ENCODE data around the gene KLF8. TPM values are rescaled to one million over a fixed set of nuclear protein-coding genes. Genes with fewer than 3 reads are reported as not detected.
A peak's percentile ranks its signal among the peaks of the same experiment; 100 is the strongest.

KLF8 gene
- total RNA-seq, 1 experiment from 2014 or later: 7.3 TPM

GRCh38 chrX:56248492-56248891, 16.3 kb downstream of the KLF8 start:
- no peak overlapping the region for H2BK120ac ChIP-seq (ENCODE audit: low read depth, low read length, poor library complexity, severe bottlenecking)
- H3K23me2 ChIP-seq (ENCODE audit: insufficient read length, low read depth, low read length, poor library complexity, severe bottlenecking): no peaks in the 10 kb centered on the region

More at GRCh38 chrX:56248492-56248891, 16.3 kb downstream of the KLF8 start:
- H2AFZ ChIP-seq (ENCODE audit: low read length): no peak overlapping the region
- H2BK12ac ChIP-seq (ENCODE audit: insufficient read length, low read depth, low read length): no peak overlapping the region
- no peak overlapping the region for H3K9ac ChIP-seq (ENCODE audit: extremely low read depth, insufficient read length, low read length)
- H4K5ac ChIP-seq (ENCODE audit: insufficient read length, low read depth, low read length): no peak overlapping the region
- no peak overlapping the region for H3K27ac ChIP-seq (ENCODE audit: insufficient read length, low read depth, low read length)
- Mint-ChIP-seq H3K27ac (no peak overlapping the region), H3K4me3 (no peak overlapping the region), H3K36me3 (ENCODE audit: insufficient read depth in 1 of 3, low read depth in 3 of 3) (peaks cover 5 to 13% (median 11%) of the 10 kb centered on the region in 3 experiments; a peak in 6 of 7 replicates), H3K9me3 (peaks cover 51 to 68% of the 10 kb centered on the region in 2 experiments), H3K27me3 (ENCODE audit: low read depth) (no peaks in the 10 kb centered on the region), H3K4me1 (peaks cover 0 to 2% of the 10 kb centered on the region in 2 experiments; a peak in 1 of 4 replicates)
- no peaks in the 10 kb centered on the region for H3K79me2 ChIP-seq (ENCODE audit: insufficient read depth, low read length)
- no peak overlapping the region for H2AK5ac ChIP-seq (ENCODE audit: insufficient read length, low read length)
- no peak overlapping the region for H4K91ac ChIP-seq (ENCODE audit: insufficient read length, low read depth, low read length)
- H3K14ac ChIP-seq (ENCODE audit: insufficient read depth, low read length): no peak overlapping the region
- no peaks in the 10 kb centered on the region for H3K4me1 ChIP-seq (ENCODE audit: insufficient read depth, low read length)
- H3T11ph ChIP-seq (ENCODE audit: low read length): no peak overlapping the region
- H3K4me2 ChIP-seq (ENCODE audit: insufficient read depth, insufficient read length, low read length): no peak overlapping the region
- no peaks in the 10 kb centered on the region for H3K27me3 ChIP-seq (ENCODE audit: insufficient read depth, low read length)
- no peak overlapping the region for H2BK20ac ChIP-seq (ENCODE audit: low read depth, low read length, poor library complexity, severe bottlenecking)
- H3K18ac ChIP-seq (ENCODE audit: insufficient read length, low read depth, low read length): no peak overlapping the region
- no peak overlapping the region for H2BK5ac ChIP-seq (ENCODE audit: insufficient read length, low read length)
- no peak overlapping the region for H3K23ac ChIP-seq (ENCODE audit: insufficient read length, low read depth, low read length)
- peaks cover 5% of the 10 kb centered on the region for H3K9me3 ChIP-seq (ENCODE audit: control insufficient read depth, low read depth, low read length)
- no peak overlapping the region for H3K4ac ChIP-seq (ENCODE audit: low read depth, low read length)
- no peak overlapping the region for H4K8ac ChIP-seq (replicated peaks; ENCODE audit: insufficient read length, low read depth, low read length)
- DNase-seq: peak; percentile 34
- H3K79me1 ChIP-seq (ENCODE audit: insufficient read depth, low read depth, low read length, poor library complexity, severe bottlenecking): no peaks in the 10 kb centered on the region
- H4K20me1 ChIP-seq (ENCODE audit: control insufficient read depth, insufficient read depth, insufficient read length): no peaks in the 10 kb centered on the region
- H3K56ac ChIP-seq (ENCODE audit: insufficient read length, low read depth, low read length): no peak overlapping the region
- no peak overlapping the region for H2BK15ac ChIP-seq (ENCODE audit: low read depth, low read length)
- no CpG with 5 or more reads among the region's 5 CpGs for WGBS (ENCODE audit: extremely low coverage, insufficient read length, low lambda C conversion rate)
- peak; percentile 72 for TF ChIP-seq CTCF (conservative IDR thresholded peaks at IDR 0.05)

Measured in H9 (cell line).